K562 (cell line): ENCODE measurements around the gene ARNT2. TPM values are rescaled to one million over a fixed set of nuclear protein-coding genes. Genes with fewer than 3 reads are reported as not detected.

Source experiments
- C11orf30 ChIP-seq: fragments of 450-650 bp; IDR thresholded peaks from 2 replicates; pipeline ENCODE4 v1.6.1; 2016; ENCODE audit warnings: low read depth, mild to moderate bottlenecking
- E4F1 ChIP-seq: fragments of 250-450 bp; sonication (Bioruptor Pico); IDR thresholded peaks from 2 replicates; pipeline ENCODE4 v1.5.0; 2021; ENCODE audit warnings: mild to moderate bottlenecking, borderline replicate concordance
- FOXP1 ChIP-seq: sonication (generic); formaldehyde crosslinking; IDR thresholded peaks from 2 replicates; pipeline ENCODE4 v1.8.0; 2022; ENCODE audit warnings: mild to moderate bottlenecking, missing genetic modification reagents
- HBP1 ChIP-seq: fragments of 450-650 bp; formaldehyde crosslinking; IDR thresholded peaks from 2 replicates; pipeline ENCODE4 v1.4.0; 2022; ENCODE audit warnings: missing genetic modification characterization
- HDAC2 ChIP-seq: fragments of 450-650 bp; IDR thresholded peaks from 2 replicates; pipeline ENCODE4 v1.6.1; 2016; ENCODE audit warnings: mild to moderate bottlenecking
- HNRNPLL ChIP-seq: fragments of 200-400 bp; formaldehyde crosslinking; IDR thresholded peaks from 2 replicates; pipeline ENCODE4 v1.6.1; 2017; ENCODE audit warnings: low read length, low read depth, mild to moderate bottlenecking; ENCODE audit not compliant: poor library complexity, severe bottlenecking
- KLF10 ChIP-seq: fragments of 250-450 bp; sonication (Bioruptor Pico); IDR thresholded peaks from 2 replicates; pipeline ENCODE4 v1.6.1; 2021; ENCODE audit warnings: matching md5 sums
- polyA plus RNA-seq, 8 experiments: library from polyadenylated mRNA; depleted of rRNA in 4 of 8; stranded (reverse) in 5 of 8; unstranded in 3 of 8; fragments of >200 nt; fragmentation: Nextera tagmentation in 2 of 8; fragmentation: Illumina TruSeq in 1 of 8; extraction: Ambion mirVana in 2 of 8; extraction: Trizol in 1 of 8; gene quantifications; 2 replicates each; pipeline versions ENCODE4 v1.2.1 to v1.2.3, GENCODE V29; 2011 to 2014; ENCODE audit warnings: inconsistent platforms in 1 of 8, missing spikeins in 1 of 8
- total RNA-seq, 7 experiments: library from RNA; depleted of rRNA in 6 of 7; stranded (reverse); fragments of >200 nt in 6 of 7; fragmentation: Illumina TruSeq in 2 of 7; extraction: Trizol in 2 of 7; gene quantifications; 2 replicates each; pipeline versions ENCODE4 v1.2.1 to v1.2.3, GENCODE V29; 2011 to 2021; ENCODE audit warnings: low replicate concordance in 1 of 7
- TF ChIP-seq, protein P1 (sequence below): sonication (generic); formaldehyde crosslinking; IDR thresholded peaks from 2 replicates; pipeline ENCODE4 v1.9.0; 2022; ENCODE audit warnings: mild to moderate bottlenecking, missing genetic modification reagents

ARNT2 gene
- total and polyA plus RNA-seq, 9 of the 15 experiments (the other 6 are each of a cell fraction or from before 2014, with no cell fraction given), result 0.01 TPM; not detected in 8

DNA sequence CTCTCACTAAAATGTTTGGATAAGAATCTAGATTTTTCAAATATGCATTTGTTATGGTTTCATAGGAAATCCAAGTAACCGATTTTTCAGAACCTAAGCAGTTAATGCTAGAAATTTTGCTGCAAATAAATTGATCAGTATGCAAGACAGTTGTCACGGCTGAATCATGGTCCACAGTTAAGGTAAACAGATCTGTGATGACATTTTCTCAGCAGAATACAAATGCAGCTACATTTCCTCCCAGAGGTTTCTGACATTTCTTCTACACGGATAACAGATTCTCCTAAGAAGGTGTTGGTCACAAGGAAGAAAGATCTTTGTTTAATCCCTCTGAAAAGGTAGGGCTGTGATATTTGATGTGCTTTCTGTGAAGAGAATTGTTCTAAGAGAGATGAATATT is 36.9 kb downstream of the ARNT2 start (continued):
- TF ChIP-seq KLF10 (CRISPR knock-in tag), result no peak
- no peak for TF ChIP-seq E4F1 (CRISPR knock-in tag)
- TF ChIP-seq, protein P1, sequence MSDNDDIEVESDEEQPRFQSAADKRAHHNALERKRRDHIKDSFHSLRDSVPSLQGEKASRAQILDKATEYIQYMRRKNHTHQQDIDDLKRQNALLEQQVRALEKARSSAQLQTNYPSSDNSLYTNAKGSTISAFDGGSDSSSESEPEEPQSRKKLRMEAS (CRISPR knock-in tag), result no peak
- no peak for TF ChIP-seq HBP1 (CRISPR knock-in tag)
- no peak for TF ChIP-seq HDAC2
- TF ChIP-seq FOXP1 (CRISPR knock-in tag), result no peak
- no peak for TF ChIP-seq C11orf30
- no peak for TF ChIP-seq HNRNPLL
- TF ChIP-seq, all 486 proteins: peak for 0
